DMS53 treated with DMSO at 0.1 percent for 48 hours (cell line): ENCODE measurements around the gene CDH15.
"Not testable (repeated sequence)": the region's sequence is repeated elsewhere in the genome, so short reads cannot be mapped to it uniquely, and the experiment has no call there.

Experiments
- DNase-seq: peaks from one replicate; lab custom pipeline; 2025; ENCODE audit not compliant: unreplicated experiment; lab: John Stamatoyannopoulos, UW

Gene CDH15

GRCh38 chr16:89172171-89172527, 601 bp downstream of the CDH15 start:
- no peak for DNase-seq

GRCh38 chr16:89172528-89173173, 1.1 kb downstream of the CDH15 start:
- DNase-seq = no peak

- DNase-seq = no peak
These were observed 1.8 kb downstream of the CDH15 start for GRCh38 chr16:89173174-89173921.

- no peak for DNase-seq
These were observed 2.7 kb downstream of the CDH15 start for GRCh38 chr16:89174055-89174827.

GRCh38 chr16:89174877-89175276, 3.3 kb downstream of the CDH15 start:
- no peak for DNase-seq

- DNase-seq = no peak
These were observed 4.0 kb downstream of the CDH15 start for GRCh38 chr16:89175280-89176146.

GRCh38 chr16:89176147-89176690, 4.7 kb downstream of the CDH15 start:
- DNase-seq = no peak

GRCh38 chr16:89176717-89177116, 5.2 kb downstream of the CDH15 start:
- no peak for DNase-seq

GRCh38 chr16:89177501-89177900, 6.0 kb downstream of the CDH15 start:
- DNase-seq = no peak

GRCh38 chr16:89178453-89179147, 7.1 kb downstream of the CDH15 start:
- DNase-seq = no peak

- no peak for DNase-seq
These were observed 7.6 kb downstream of the CDH15 start for GRCh38 chr16:89179148-89179484.

- no peak for DNase-seq
These were observed 8.2 kb downstream of the CDH15 start for GRCh38 chr16:89179656-89180315.

- no peak for DNase-seq
These were observed 11.9 kb downstream of the CDH15 start for GRCh38 chr16:89183463-89183862.

GRCh38 chr16:89183975-89184676, 12.6 kb downstream of the CDH15 start:
- no peak for DNase-seq

- DNase-seq = no peak
These were observed 13.1 kb downstream of the CDH15 start for GRCh38 chr16:89184677-89184932.

GRCh38 chr16:89184933-89185794, 13.6 kb downstream of the CDH15 start:
- DNase-seq = no peak

- not testable (repeated sequence) for DNase-seq
These were observed 14.5 kb downstream of the CDH15 start for GRCh38 chr16:89185887-89186592.

- DNase-seq = not testable (repeated sequence)
These were observed 15.1 kb downstream of the CDH15 start for GRCh38 chr16:89186593-89187031.
